ENCODE data around the gene CDH8.

The CDH8 gene

DNA sequence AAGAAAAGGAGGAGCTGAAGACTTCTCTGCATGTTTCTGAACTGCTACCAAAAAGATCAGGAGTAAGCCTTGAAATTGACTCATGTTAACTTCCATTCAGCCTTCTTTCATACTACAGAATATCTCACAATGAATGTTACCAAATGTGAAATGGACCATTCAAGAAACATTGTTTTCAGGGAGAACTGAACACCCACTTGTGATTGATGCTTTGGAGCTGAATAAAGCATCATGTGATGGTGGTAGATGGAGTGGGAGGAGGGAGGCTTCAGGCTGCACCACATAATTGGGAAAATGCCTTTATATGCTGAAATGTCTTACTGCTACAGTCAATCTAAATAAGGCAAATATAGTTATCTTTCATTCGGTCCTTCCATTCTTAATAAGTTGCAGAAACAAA, 127.8 kb downstream of the CDH8 start:
- Histone ChIP-seq H2BK15ac (ENCODE audit: low read depth, poor library complexity, severe bottlenecking) (no peak overlapping the region), H2AK5ac (ENCODE audit: low read length, severe bottlenecking) (no peak overlapping the region), H2AFZ (ENCODE audit: low read depth, low read length) (no peak overlapping the region), H3K4me1 (ENCODE audit: control insufficient read depth, insufficient read depth, low read depth, low read length) (no peaks in the 10 kb centered on the region), H3K14ac (ENCODE audit: low read length in 2 of 2) (no peak overlapping the region), H3K36me3 (ENCODE audit: control insufficient read depth in 1 of 2, insufficient read depth in 2 of 2, low read depth in 1 of 2, low read length in 2 of 2) (no peaks in the 10 kb centered on the region), H3K23ac (ENCODE audit: low read length in 2 of 2) (no peak overlapping the region), H3K4me2 (ENCODE audit: low read length, poor library complexity, severe bottlenecking) (no peak overlapping the region), H3K79me1 (replicated peaks; ENCODE audit: low read length, poor library complexity, severe bottlenecking) (no peaks in the 10 kb centered on the region), H3K4ac (ENCODE audit: low read depth in 1 of 2, low read length in 2 of 2) (no peak overlapping the region), H2BK5ac (ENCODE audit: low read depth, low read length, poor library complexity, severe bottlenecking) (no peak overlapping the region), H4K91ac (ENCODE audit: low read length) (no peak overlapping the region), H3K4me3 (ENCODE audit: insufficient read depth in 1 of 2, low read depth in 1 of 2, low read length in 2 of 2) (no peak overlapping the region), H3K27me3 (ENCODE audit: control insufficient read depth in 1 of 2, insufficient read depth in 1 of 2, low read length in 2 of 2) (no peaks in the 10 kb centered on the region), H2BK120ac (ENCODE audit: low read depth, low read length) (no peak overlapping the region), H4K8ac (ENCODE audit: low read length) (no peak overlapping the region), H3K9me3 (ENCODE audit: control insufficient read depth, low read length) (no peaks in the 10 kb centered on the region), H3K9ac (ENCODE audit: low read length) (no peak overlapping the region), H3K27ac (ENCODE audit: low read length, poor library complexity, severe bottlenecking) (no peak overlapping the region), H3K18ac (ENCODE audit: low read depth in 1 of 2, low read length in 2 of 2) (no peak overlapping the region), H2BK12ac (ENCODE audit: low read length in 2 of 2) (no peak overlapping the region)
- DNase-seq = no peak
- 100% methylated on average over 1 of the region's 1 CpG for WGBS

DNA sequence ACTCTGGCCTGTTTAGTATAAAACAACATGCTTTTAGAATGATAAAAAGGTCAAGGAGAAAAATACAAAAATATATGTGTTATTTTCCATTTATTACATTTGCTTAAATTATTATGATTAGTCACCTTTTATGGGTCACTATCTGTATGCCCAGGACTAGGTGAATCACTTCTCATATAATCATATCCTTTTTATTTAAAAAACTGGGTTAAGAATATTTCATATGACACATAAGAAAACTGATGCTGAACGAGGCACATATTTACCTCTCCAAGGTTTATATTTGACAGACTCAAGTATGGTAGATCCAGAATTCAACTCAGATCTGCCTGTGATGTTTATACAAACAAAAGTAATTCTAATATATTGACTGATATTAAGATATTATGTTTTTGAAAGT, 134.5 kb downstream of the CDH8 start:
- Histone ChIP-seq H4K91ac (ENCODE audit: low read length) (no peak overlapping the region), H3K27me3 (ENCODE audit: control insufficient read depth in 1 of 2, insufficient read depth in 1 of 2, low read length in 2 of 2) (no peaks in the 10 kb centered on the region), H2BK15ac (ENCODE audit: low read depth, poor library complexity, severe bottlenecking) (no peak overlapping the region), H3K9ac (ENCODE audit: low read length) (no peak overlapping the region), H2BK120ac (ENCODE audit: low read depth, low read length) (no peak overlapping the region), H3K14ac (ENCODE audit: low read length in 2 of 2) (no peak overlapping the region), H3K23ac (ENCODE audit: low read length in 2 of 2) (no peak overlapping the region), H4K8ac (ENCODE audit: low read length) (no peak overlapping the region), H3K79me1 (replicated peaks; ENCODE audit: low read length, poor library complexity, severe bottlenecking) (no peaks in the 10 kb centered on the region), H3K36me3 (ENCODE audit: control insufficient read depth in 1 of 2, insufficient read depth in 2 of 2, low read depth in 1 of 2, low read length in 2 of 2) (no peaks in the 10 kb centered on the region), H3K9me3 (ENCODE audit: control insufficient read depth, low read length) (no peaks in the 10 kb centered on the region), H2BK5ac (ENCODE audit: low read depth, low read length, poor library complexity, severe bottlenecking) (no peak overlapping the region), H3K27ac (ENCODE audit: low read length, poor library complexity, severe bottlenecking) (no peak overlapping the region), H2BK12ac (ENCODE audit: low read length in 2 of 2) (no peak overlapping the region), H3K4ac (ENCODE audit: low read depth in 1 of 2, low read length in 2 of 2) (no peak overlapping the region), H3K4me1 (ENCODE audit: control insufficient read depth, insufficient read depth, low read depth, low read length) (no peaks in the 10 kb centered on the region), H3K4me2 (ENCODE audit: low read length, poor library complexity, severe bottlenecking) (no peak overlapping the region), H2AK5ac (ENCODE audit: low read length, severe bottlenecking) (no peak overlapping the region), H2AFZ (ENCODE audit: low read depth, low read length) (no peak overlapping the region), H3K4me3 (ENCODE audit: insufficient read depth in 1 of 2, low read depth in 1 of 2, low read length in 2 of 2) (no peak overlapping the region), H3K18ac (ENCODE audit: low read depth in 1 of 2, low read length in 2 of 2) (no peak overlapping the region)
- DNase-seq = no peak
- no CpG with 5 or more reads among the region's 1 CpG for WGBS

GRCh38 chr16:61900482-61900881, 135.8 kb downstream of the CDH8 start:
- no peak overlapping the region for H3K4ac ChIP-seq (ENCODE audit: low read depth in 1 of 2, low read length in 2 of 2)
- H3K27me3 ChIP-seq (ENCODE audit: control insufficient read depth in 1 of 2, insufficient read depth in 1 of 2, low read length in 2 of 2) = no peaks in the 10 kb centered on the region
- H3K79me1 ChIP-seq (replicated peaks; ENCODE audit: low read length, poor library complexity, severe bottlenecking) = no peaks in the 10 kb centered on the region
- no peaks in the 10 kb centered on the region for H3K4me1 ChIP-seq (ENCODE audit: control insufficient read depth, insufficient read depth, low read depth, low read length)
- peak; percentile 61 for DNase-seq
- H3K23ac ChIP-seq (ENCODE audit: low read length in 2 of 2) = no peak overlapping the region
- no peak overlapping the region for H3K18ac ChIP-seq (ENCODE audit: low read depth in 1 of 2, low read length in 2 of 2)
- no peak overlapping the region for H4K8ac ChIP-seq (ENCODE audit: low read length)
- no peak overlapping the region for H2AK5ac ChIP-seq (ENCODE audit: low read length, severe bottlenecking)
- no peak overlapping the region for H3K27ac ChIP-seq (ENCODE audit: low read length, poor library complexity, severe bottlenecking)
- H3K4me2 ChIP-seq (ENCODE audit: low read length, poor library complexity, severe bottlenecking) = no peak overlapping the region
- no peak overlapping the region for H4K91ac ChIP-seq (ENCODE audit: low read length)
- H2BK15ac ChIP-seq (ENCODE audit: low read depth, poor library complexity, severe bottlenecking) = no peak overlapping the region
- no peak overlapping the region for H3K4me3 ChIP-seq (ENCODE audit: insufficient read depth in 1 of 2, low read depth in 1 of 2, low read length in 2 of 2)
- H2BK120ac ChIP-seq (ENCODE audit: low read depth, low read length) = no peak overlapping the region
- no peak overlapping the region for H3K9ac ChIP-seq (ENCODE audit: low read length)
- no peak overlapping the region for H2BK12ac ChIP-seq (ENCODE audit: low read length in 2 of 2)
- WGBS = no CpG with 5 or more reads among the region's 1 CpG
- no peaks in the 10 kb centered on the region for H3K9me3 ChIP-seq (ENCODE audit: control insufficient read depth, low read length)
- no peaks in the 10 kb centered on the region for H3K36me3 ChIP-seq (ENCODE audit: control insufficient read depth in 1 of 2, insufficient read depth in 2 of 2, low read depth in 1 of 2, low read length in 2 of 2)
- H2BK5ac ChIP-seq (ENCODE audit: low read depth, low read length, poor library complexity, severe bottlenecking) = no peak overlapping the region
- no peak overlapping the region for H2AFZ ChIP-seq (ENCODE audit: low read depth, low read length)
- no peak overlapping the region for H3K14ac ChIP-seq (ENCODE audit: low read length in 2 of 2)

DNA sequence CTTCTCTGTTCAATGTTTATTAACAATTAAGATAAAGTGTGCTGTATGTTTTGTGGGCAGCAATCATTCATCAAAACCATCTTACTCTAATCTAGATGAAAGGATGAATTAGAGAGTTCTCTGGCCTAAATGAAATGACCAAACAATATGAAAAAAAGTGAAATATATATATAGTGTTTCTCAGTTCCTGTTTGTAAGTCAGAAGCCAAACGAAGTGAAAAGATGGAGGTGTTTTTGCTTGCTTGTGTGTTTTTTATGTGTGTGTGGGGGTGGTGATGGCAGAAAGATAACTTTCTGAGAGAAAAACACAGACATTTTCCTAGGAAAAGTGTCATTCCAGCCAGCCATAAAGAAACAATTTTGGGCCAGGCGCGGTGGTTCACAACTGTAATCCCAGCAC, 138.6 kb downstream of the CDH8 start:
- no peak overlapping the region for H2BK15ac ChIP-seq (ENCODE audit: low read depth, poor library complexity, severe bottlenecking)
- no peak overlapping the region for H3K4me2 ChIP-seq (ENCODE audit: low read length, poor library complexity, severe bottlenecking)
- no peak overlapping the region for H2BK120ac ChIP-seq (ENCODE audit: low read depth, low read length)
- no peak overlapping the region for H3K4me3 ChIP-seq (ENCODE audit: insufficient read depth in 1 of 2, low read depth in 1 of 2, low read length in 2 of 2)
- no peak overlapping the region for H3K4ac ChIP-seq (ENCODE audit: low read depth in 1 of 2, low read length in 2 of 2)
- DNase-seq = no peak
- H3K9me3 ChIP-seq (ENCODE audit: control insufficient read depth, low read length) = no peaks in the 10 kb centered on the region
- H3K27me3 ChIP-seq (ENCODE audit: control insufficient read depth in 1 of 2, insufficient read depth in 1 of 2, low read length in 2 of 2) = no peaks in the 10 kb centered on the region
- H3K14ac ChIP-seq (ENCODE audit: low read length in 2 of 2) = no peak overlapping the region
- H2AK5ac ChIP-seq (ENCODE audit: low read length, severe bottlenecking) = no peak overlapping the region
- no peaks in the 10 kb centered on the region for H3K36me3 ChIP-seq (ENCODE audit: control insufficient read depth in 1 of 2, insufficient read depth in 2 of 2, low read depth in 1 of 2, low read length in 2 of 2)
- H3K79me1 ChIP-seq (replicated peaks; ENCODE audit: low read length, poor library complexity, severe bottlenecking) = no peaks in the 10 kb centered on the region
- no peak overlapping the region for H3K23ac ChIP-seq (ENCODE audit: low read length in 2 of 2)
- H3K18ac ChIP-seq (ENCODE audit: low read depth in 1 of 2, low read length in 2 of 2) = no peak overlapping the region
- no peak overlapping the region for H2AFZ ChIP-seq (ENCODE audit: low read depth, low read length)
- 84% methylated on average over 3 of the region's 3 CpGs for WGBS
- H4K91ac ChIP-seq (ENCODE audit: low read length) = no peak overlapping the region
- no peak overlapping the region for H2BK12ac ChIP-seq (ENCODE audit: low read length in 2 of 2)
- no peak overlapping the region for H3K27ac ChIP-seq (ENCODE audit: low read length, poor library complexity, severe bottlenecking)
- no peak overlapping the region for H4K8ac ChIP-seq (ENCODE audit: low read length)
- no peak overlapping the region for H2BK5ac ChIP-seq (ENCODE audit: low read depth, low read length, poor library complexity, severe bottlenecking)
- H3K9ac ChIP-seq (ENCODE audit: low read length) = no peak overlapping the region
- H3K4me1 ChIP-seq (ENCODE audit: control insufficient read depth, insufficient read depth, low read depth, low read length) = no peaks in the 10 kb centered on the region

All from mesenchymal stem cell (in vitro differentiated cells and primary cell).